HL-60 (cell line): ENCODE measurements around the gene DTD2.

ENCODE experiments used
- DNase-seq, 2 experiments: peaks; one replicate each; pipeline ENCODE4 v3.0.0-alpha.2; 2010 to 2020; ENCODE audit warnings: low read depth in 1 of 2, low spot score in 1 of 2
- H3K27ac ChIP-seq: fragments of 250-450 bp; sonication (Bioruptor Pico); replicated peaks from 2 replicates; pipeline ENCODE4 v1.5.1; 2020; ENCODE audit warnings: mild to moderate bottlenecking, moderate library complexity
- H3K27me3 ChIP-seq: fragments of 250-450 bp; sonication (Bioruptor Pico); 2 replicates; pipeline ENCODE4 v1.5.1; 2021; ENCODE audit warnings: mild to moderate bottlenecking, moderate library complexity; ENCODE audit not compliant: insufficient read depth, poor library complexity, severe bottlenecking
- H3K4me3 ChIP-seq: replicated peaks from 2 replicates; pipeline ENCODE4 v1.5.1; 2011; ENCODE audit warnings: mild to moderate bottlenecking, control low read depth, low read length; ENCODE audit not compliant: insufficient read depth
- CTCF ChIP-seq: IDR thresholded peaks from one replicate; pipeline ENCODE4 v1.5.1; 2011; ENCODE audit warnings: low read length, control low read depth, inconsistent platforms; ENCODE audit not compliant: insufficient read depth
- GABPA ChIP-seq: IDR thresholded peaks from 2 replicates; pipeline ENCODE4 v1.6.1; 2012; ENCODE audit warnings: low read depth
- POLR2AphosphoS5 ChIP-seq: IDR thresholded peaks from 2 replicates; pipeline ENCODE4 v1.6.1; 2012; ENCODE audit warnings: low read depth
- REST ChIP-seq: IDR thresholded peaks from 2 replicates; pipeline ENCODE4 v1.6.1; 2012; ENCODE audit warnings: low read depth; ENCODE audit not compliant: insufficient replicate concordance
- SPI1 ChIP-seq: IDR thresholded peaks from 2 replicates; pipeline ENCODE4 v1.6.1; 2012; ENCODE audit warnings: low read depth, mild to moderate bottlenecking, borderline replicate concordance

DTD2 gene

GRCh38 chr14:31487886-31488285 lies 30.6 kb upstream of the DTD2 start, which contains the start of gene GPR33:
GPR33 (minus strand) TSS chr14:31488039; CDS start chr14:31483965, 4,074 bp downstream.
- Histone ChIP-seq H3K4me3 (no peak within 1 kb of the TSS), H3K27ac (no peak within 1 kb of the TSS), H3K27me3 (no peaks in the 10 kb centered on the region)
- DNase-seq = peak in 1 of 2 experiments; percentile 11
- TF ChIP-seq CTCF = no peak
- peak; percentile 77; the same call in 1 of the 2 replicates for TF ChIP-seq SPI1

GRCh38 chr14:31486764-31487163 lies 29.5 kb upstream of the DTD2 start:
- Histone ChIP-seq H3K27ac (no peak overlapping the region), H3K4me3 (no peak overlapping the region), H3K27me3 (no peaks in the 10 kb centered on the region)
- TF ChIP-seq CTCF (no peak), SPI1 (no peak), POLR2AphosphoS5 (no peak), GABPA (no peak), REST (no peak)
- no peak for DNase-seq

- no peaks in the 10 kb centered on the region for H3K27me3 ChIP-seq
- peak; percentile 16 to 51 for DNase-seq
- TF ChIP-seq GABPA (no peak), SPI1 (peak; percentile 93)
- H3K4me3 ChIP-seq = no peak overlapping the region
- no peak overlapping the region for H3K27ac ChIP-seq
Observed at GRCh38 chr14:31484754-31485153, 27.4 kb upstream of the DTD2 start.

- Histone ChIP-seq H3K27me3 (no peaks in the 10 kb centered on the region), H3K27ac (no peak overlapping the region), H3K4me3 (no peak overlapping the region)
- TF ChIP-seq POLR2AphosphoS5 (no peak), GABPA (no peak), REST (no peak), SPI1 (no peak), CTCF (no peak)
- no peak for DNase-seq
Observed at GRCh38 chr14:31480156-31480555, 22.9 kb upstream of the DTD2 start.
